CD4-positive, CD25-positive, alpha-beta regulatory T cell (primary cell): Measurements from ENCODE around the gene RSPH10B2. TPM values are rescaled to one million over a fixed set of nuclear protein-coding genes. Genes with fewer than 3 reads are reported as not detected.
"Not testable (repeated sequence)": the region's sequence is repeated elsewhere in the genome, so short reads cannot be mapped to it uniquely, and the experiment has no call there.

Experiments used
- ATAC-seq, 2 donors: fragments of 150-1000 bp; cut with Tn5 transposase; one replicate each; pipeline ENCODE4 v1.10.0; 2021; ENCODE audit warnings: low read depth in 2 of 2, moderate number of reproducible peaks in 2 of 2, moderate library complexity in 1 of 2
- DNase-seq, 3 donors: peaks; one replicate each; pipeline versions ENCODE4 v3.0.0 to v3.0.0-alpha.2; 2012 to 2022; ENCODE audit warnings: mixed read lengths in 1 of 3
- H3K27ac ChIP-seq: one replicate; pipeline ENCODE4 v1.7.0; 2013; ENCODE audit warnings: mild to moderate bottlenecking, low read length; ENCODE audit not compliant: insufficient read depth, poor library complexity, severe bottlenecking
- H3K27me3 ChIP-seq: one replicate; pipeline ENCODE4 v1.7.0; 2013; ENCODE audit warnings: low read length; ENCODE audit not compliant: control insufficient read depth, insufficient read depth
- H3K36me3 ChIP-seq: one replicate; pipeline ENCODE4 v1.7.0; 2013; ENCODE audit warnings: mild to moderate bottlenecking, low read length, moderate library complexity; ENCODE audit not compliant: control insufficient read depth, insufficient read depth
- H3K4me1 ChIP-seq: 2 replicates; pipeline ENCODE4 v1.7.0; 2013; ENCODE audit warnings: mild to moderate bottlenecking, low read length; ENCODE audit not compliant: insufficient read depth, control insufficient read depth, poor library complexity, severe bottlenecking
- H3K4me3 ChIP-seq: one replicate; pipeline ENCODE4 v1.7.0; 2013; ENCODE audit warnings: low read depth, mild to moderate bottlenecking, low read length, moderate library complexity
- H3K9me3 ChIP-seq, 2 experiments: 1 replicate in 1 of 2; 2 replicates in 1 of 2; pipeline ENCODE4 v1.7.0; 2013; ENCODE audit warnings: low read length in 2 of 2, mild to moderate bottlenecking in 1 of 2, moderate library complexity in 1 of 2; ENCODE audit not compliant: control insufficient read depth in 2 of 2
- H3K27ac Mint-ChIP-seq, 3 donors: one replicate each; pipeline ENCODE4 v1.8.0; 2020 to 2022; ENCODE audit warnings: mild to moderate bottlenecking in 3 of 3, mixed read lengths in 3 of 3, moderate library complexity in 2 of 3
- H3K27me3 Mint-ChIP-seq: one replicate; pipeline ENCODE4 v1.8.0; 2022; ENCODE audit warnings: mild to moderate bottlenecking, mixed read lengths
- H3K36me3 Mint-ChIP-seq: one replicate; pipeline ENCODE4 v1.8.0; 2020; ENCODE audit warnings: mixed read lengths
- H3K4me1 Mint-ChIP-seq, 4 donors: one replicate each; pipeline ENCODE4 v1.8.0; 2020 to 2022; ENCODE audit warnings: mixed read lengths in 4 of 4, mild to moderate bottlenecking in 1 of 4
- H3K4me3 Mint-ChIP-seq, 4 donors: one replicate each; pipeline ENCODE4 v1.8.0; 2020 to 2022; ENCODE audit warnings: mild to moderate bottlenecking in 4 of 4, mixed read lengths in 4 of 4, moderate library complexity in 3 of 4
- H3K9me3 Mint-ChIP-seq, 7 donors: one replicate each; pipeline ENCODE4 v1.8.0; 2020 to 2022; ENCODE audit warnings: mixed read lengths in 7 of 7, mild to moderate bottlenecking in 3 of 7, moderate library complexity in 2 of 7
- polyA plus RNA-seq, 4 donors: library from polyadenylated mRNA; unstranded; fragments of 300-500 nt; fragmentation: Illumina TruSeq; gene quantifications; one replicate each; pipeline ENCODE4 v1.2.3, GENCODE V29; 2021
- total RNA-seq: library from RNA; stranded (reverse); gene quantifications from one replicate; pipeline ENCODE4 v1.2.3, GENCODE V29; 2022

The RSPH10B2 gene
- total and polyA plus RNA-seq, 5 donors from 2014 or later = 0.39 TPM; not detected in 4

GRCh38 chr7:6792113-6792872 lies 38.4 kb downstream of the RSPH10B2 start:
- H3K27me3 Mint-ChIP-seq, H3K4me1 ChIP-seq, H3K4me1 Mint-ChIP-seq, H3K27ac Mint-ChIP-seq, H3K4me3 ChIP-seq, H3K36me3 ChIP-seq, ATAC-seq, DNase-seq, H3K9me3 ChIP-seq, H3K4me3 Mint-ChIP-seq, H3K27ac ChIP-seq, H3K27me3 ChIP-seq, H3K9me3 Mint-ChIP-seq, H3K36me3 Mint-ChIP-seq: not testable (repeated sequence)

GRCh38 chr7:6794276-6794675 lies 40.4 kb downstream of the RSPH10B2 start:
- not testable (repeated sequence) for H3K27ac Mint-ChIP-seq, H3K4me3 ChIP-seq, H3K9me3 ChIP-seq, H3K27ac ChIP-seq, H3K4me3 Mint-ChIP-seq, H3K36me3 Mint-ChIP-seq, ATAC-seq, H3K36me3 ChIP-seq, DNase-seq, H3K9me3 Mint-ChIP-seq, H3K4me1 ChIP-seq, H3K27me3 ChIP-seq, H3K27me3 Mint-ChIP-seq, H3K4me1 Mint-ChIP-seq

- not testable (repeated sequence) for H3K36me3 ChIP-seq, H3K9me3 ChIP-seq, H3K27me3 ChIP-seq, H3K4me1 ChIP-seq, H3K27ac ChIP-seq, H3K27ac Mint-ChIP-seq, DNase-seq, H3K4me1 Mint-ChIP-seq, H3K4me3 Mint-ChIP-seq, H3K9me3 Mint-ChIP-seq, H3K36me3 Mint-ChIP-seq, ATAC-seq, H3K27me3 Mint-ChIP-seq, H3K4me3 ChIP-seq
These were observed 43.3 kb downstream of the RSPH10B2 start for GRCh38 chr7:6797218-6797617.

- not testable (repeated sequence) for H3K27me3 ChIP-seq, H3K36me3 ChIP-seq, DNase-seq, H3K9me3 ChIP-seq, ATAC-seq, H3K4me1 Mint-ChIP-seq, H3K4me3 ChIP-seq, H3K27ac ChIP-seq, H3K4me1 ChIP-seq, H3K36me3 Mint-ChIP-seq, H3K9me3 Mint-ChIP-seq, H3K27me3 Mint-ChIP-seq, H3K27ac Mint-ChIP-seq, H3K4me3 Mint-ChIP-seq
These were observed 44.1 kb downstream of the RSPH10B2 start for GRCh38 chr7:6798047-6798446.

GRCh38 chr7:6799887-6800286 lies 46.0 kb downstream of the RSPH10B2 start:
- ATAC-seq, H3K4me3 Mint-ChIP-seq, H3K27me3 Mint-ChIP-seq: not testable (repeated sequence)

GRCh38 chr7:6800331-6800730 lies 46.4 kb downstream of the RSPH10B2 start:
- ATAC-seq, H3K4me1 Mint-ChIP-seq: not testable (repeated sequence)

More at GRCh38 chr7:6799887-6800286, 46.0 kb downstream of the RSPH10B2 start:
- not testable (repeated sequence) for DNase-seq, H3K9me3 Mint-ChIP-seq, H3K27me3 ChIP-seq, H3K27ac ChIP-seq, H3K4me3 ChIP-seq, H3K36me3 Mint-ChIP-seq, H3K4me1 Mint-ChIP-seq, H3K36me3 ChIP-seq, H3K27ac Mint-ChIP-seq, H3K9me3 ChIP-seq, H3K4me1 ChIP-seq

GRCh38 chr7:6807393-6807918 lies 53.6 kb downstream of the RSPH10B2 start:
- not testable (repeated sequence) for DNase-seq, H3K36me3 Mint-ChIP-seq, H3K9me3 Mint-ChIP-seq, H3K27ac Mint-ChIP-seq, ATAC-seq, H3K27ac ChIP-seq, H3K4me3 Mint-ChIP-seq, H3K36me3 ChIP-seq, H3K4me1 Mint-ChIP-seq, H3K9me3 ChIP-seq, H3K27me3 ChIP-seq, H3K4me3 ChIP-seq, H3K4me1 ChIP-seq, H3K27me3 Mint-ChIP-seq

More at GRCh38 chr7:6800331-6800730, 46.4 kb downstream of the RSPH10B2 start:
- not testable (repeated sequence) for H3K9me3 ChIP-seq, H3K27me3 ChIP-seq, H3K4me3 ChIP-seq, H3K4me3 Mint-ChIP-seq, H3K27ac ChIP-seq, H3K9me3 Mint-ChIP-seq, H3K27me3 Mint-ChIP-seq, DNase-seq, H3K27ac Mint-ChIP-seq, H3K36me3 Mint-ChIP-seq, H3K36me3 ChIP-seq, H3K4me1 ChIP-seq

GRCh38 chr7:6807959-6808358 lies 54.1 kb downstream of the RSPH10B2 start:
- H3K27me3 Mint-ChIP-seq, H3K27me3 ChIP-seq, DNase-seq, H3K4me3 ChIP-seq, H3K9me3 Mint-ChIP-seq, H3K36me3 Mint-ChIP-seq, H3K9me3 ChIP-seq, H3K4me1 Mint-ChIP-seq, ATAC-seq, H3K27ac Mint-ChIP-seq, H3K4me1 ChIP-seq, H3K4me3 Mint-ChIP-seq, H3K27ac ChIP-seq, H3K36me3 ChIP-seq: not testable (repeated sequence)
